Parathyroid adenoma (tissue), 2 donors: ENCODE measurements around the gene PLCG1.

Experiments
- H2AFZ ChIP-seq: fragments of 300-600 bp; sonication (generic); one replicate; pipeline ENCODE4 v1.7.0; 2017; ENCODE audit warnings: antibody characterized with exemption, mild to moderate bottlenecking
- H3K27ac ChIP-seq: fragments of 300-600 bp; sonication (generic); one replicate; pipeline ENCODE4 v1.7.0; 2017
- H3K27me3 ChIP-seq: fragments of 300-600 bp; sonication (generic); one replicate; pipeline ENCODE4 v1.7.0; 2017; ENCODE audit warnings: low read length; ENCODE audit not compliant: control insufficient read depth, insufficient read depth
- H3K36me3 ChIP-seq: fragments of 300-600 bp; sonication (generic); one replicate; pipeline ENCODE4 v1.7.0; 2017; ENCODE audit warnings: low read length; ENCODE audit not compliant: control insufficient read depth, insufficient read depth
- H3K4me1 ChIP-seq: fragments of 300-600 bp; sonication (generic); one replicate; pipeline ENCODE4 v1.7.0; 2017; ENCODE audit warnings: control low read depth
- H3K4me2 ChIP-seq: fragments of 300-600 bp; sonication (generic); one replicate; pipeline ENCODE4 v1.7.0; 2017; ENCODE audit warnings: low read length
- H3K4me3 ChIP-seq: fragments of 300-600 bp; sonication (generic); one replicate; pipeline ENCODE4 v1.7.0; 2017; ENCODE audit warnings: low read depth, low read length
- H3K79me2 ChIP-seq: fragments of 300-600 bp; sonication (generic); one replicate; pipeline ENCODE4 v1.7.0; 2017; ENCODE audit warnings: control low read depth
- H3K9ac ChIP-seq: fragments of 300-600 bp; sonication (generic); one replicate; pipeline ENCODE4 v1.7.0; 2017; ENCODE audit warnings: mild to moderate bottlenecking
- H3K9me3 ChIP-seq: fragments of 300-600 bp; sonication (generic); one replicate; pipeline ENCODE4 v1.7.0; 2017; ENCODE audit warnings: low read length; ENCODE audit not compliant: control insufficient read depth
- TF ChIP-seq, protein P1 (sequence below): fragments of 300-600 bp; sonication (generic); IDR thresholded peaks from one replicate; pipeline ENCODE4 v1.7.0; 2017; ENCODE audit warnings: antibody characterized with exemption, mild to moderate bottlenecking
- donor health status: primary hyperparathyroidism.

PLCG1 gene

DNA sequence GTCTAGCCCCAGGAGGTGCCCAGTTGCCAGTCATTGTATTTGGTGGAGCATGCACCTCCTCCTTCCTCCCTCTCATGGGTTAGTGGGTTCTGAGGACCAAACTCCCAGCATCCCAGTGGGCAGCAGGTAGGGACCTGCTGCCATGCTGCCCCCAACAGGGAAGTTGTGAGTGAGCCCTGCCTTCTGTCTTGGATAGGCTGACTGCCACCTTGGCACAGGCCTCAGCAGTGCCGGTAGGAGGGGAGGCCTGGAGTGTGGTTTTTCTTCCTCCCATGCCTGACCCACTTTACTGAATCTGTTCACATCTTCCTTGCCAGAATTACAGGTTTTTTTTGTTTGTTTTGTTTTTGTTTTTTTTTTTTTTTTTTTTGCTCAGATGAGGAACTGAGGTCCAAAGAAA, 24.5 kb downstream of the PLCG1 start:
- H3K79me2 ChIP-seq, result peaks cover 12% of the 10 kb centered on the region
- H3K9me3 ChIP-seq, result no peaks in the 10 kb centered on the region
- no peaks in the 10 kb centered on the region for H3K36me3 ChIP-seq
- H3K27ac ChIP-seq, result no peak overlapping the region
- H3K9ac ChIP-seq, result no peak overlapping the region
- no peaks in the 10 kb centered on the region for H3K27me3 ChIP-seq
- H3K4me2 ChIP-seq, result no peak overlapping the region
- peaks cover 23% of the 10 kb centered on the region for H3K4me1 ChIP-seq
- TF ChIP-seq, protein P1, sequence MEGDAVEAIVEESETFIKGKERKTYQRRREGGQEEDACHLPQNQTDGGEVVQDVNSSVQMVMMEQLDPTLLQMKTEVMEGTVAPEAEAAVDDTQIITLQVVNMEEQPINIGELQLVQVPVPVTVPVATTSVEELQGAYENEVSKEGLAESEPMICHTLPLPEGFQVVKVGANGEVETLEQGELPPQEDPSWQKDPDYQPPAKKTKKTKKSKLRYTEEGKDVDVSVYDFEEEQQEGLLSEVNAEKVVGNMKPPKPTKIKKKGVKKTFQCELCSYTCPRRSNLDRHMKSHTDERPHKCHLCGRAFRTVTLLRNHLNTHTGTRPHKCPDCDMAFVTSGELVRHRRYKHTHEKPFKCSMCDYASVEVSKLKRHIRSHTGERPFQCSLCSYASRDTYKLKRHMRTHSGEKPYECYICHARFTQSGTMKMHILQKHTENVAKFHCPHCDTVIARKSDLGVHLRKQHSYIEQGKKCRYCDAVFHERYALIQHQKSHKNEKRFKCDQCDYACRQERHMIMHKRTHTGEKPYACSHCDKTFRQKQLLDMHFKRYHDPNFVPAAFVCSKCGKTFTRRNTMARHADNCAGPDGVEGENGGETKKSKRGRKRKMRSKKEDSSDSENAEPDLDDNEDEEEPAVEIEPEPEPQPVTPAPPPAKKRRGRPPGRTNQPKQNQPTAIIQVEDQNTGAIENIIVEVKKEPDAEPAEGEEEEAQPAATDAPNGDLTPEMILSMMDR, result no peak
- no peak overlapping the region for H2AFZ ChIP-seq
- H3K4me3 ChIP-seq, result no peak overlapping the region

DNA sequence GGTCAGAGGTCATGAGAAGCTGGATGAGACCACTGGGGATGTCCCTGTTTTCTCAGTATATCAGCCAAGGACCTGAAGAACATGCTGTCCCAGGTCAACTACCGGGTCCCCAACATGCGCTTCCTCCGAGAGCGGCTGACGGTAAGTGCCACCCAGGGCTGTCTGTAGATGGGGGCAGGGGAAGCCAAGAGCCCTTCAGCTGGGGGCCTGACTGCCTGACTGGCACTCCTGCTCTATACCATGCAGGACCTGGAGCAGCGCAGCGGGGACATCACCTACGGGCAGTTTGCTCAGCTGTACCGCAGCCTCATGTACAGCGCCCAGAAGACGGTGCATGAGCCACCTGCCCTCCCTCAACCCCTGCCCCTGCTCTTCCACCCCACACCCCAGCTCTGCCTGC, 25.1 kb downstream of the PLCG1 start:
- Histone ChIP-seq H3K79me2 (peaks cover 12% of the 10 kb centered on the region), H3K9me3 (no peaks in the 10 kb centered on the region), H3K4me2 (no peak overlapping the region), H2AFZ (no peak overlapping the region), H3K9ac (no peak overlapping the region), H3K4me1 (peaks cover 22% of the 10 kb centered on the region), H3K4me3 (no peak overlapping the region), H3K36me3 (no peaks in the 10 kb centered on the region), H3K27me3 (no peaks in the 10 kb centered on the region), H3K27ac (no peak overlapping the region)
- TF ChIP-seq, protein P1, result no peak

DNA sequence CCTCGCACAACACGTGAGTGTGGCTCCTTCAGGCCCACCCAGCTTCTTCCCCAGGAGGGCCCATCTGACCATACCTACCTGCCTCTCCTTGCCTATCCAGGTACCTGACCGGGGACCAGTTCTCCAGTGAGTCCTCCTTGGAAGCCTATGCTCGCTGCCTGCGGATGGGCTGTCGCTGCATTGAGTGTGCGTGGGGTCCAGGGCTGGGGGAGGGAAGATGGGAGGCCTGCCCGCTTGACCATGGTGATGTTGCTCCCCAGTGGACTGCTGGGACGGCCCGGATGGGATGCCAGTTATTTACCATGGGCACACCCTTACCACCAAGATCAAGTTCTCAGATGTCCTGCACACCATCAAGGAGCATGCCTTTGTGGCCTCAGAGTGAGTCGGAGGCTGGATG, 26.5 kb downstream of the PLCG1 start:
- H2AFZ ChIP-seq, result no peak overlapping the region
- no peak overlapping the region for H3K4me3 ChIP-seq
- H3K27me3 ChIP-seq, result no peaks in the 10 kb centered on the region
- H3K79me2 ChIP-seq, result peaks cover 11% of the 10 kb centered on the region
- no peaks in the 10 kb centered on the region for H3K9me3 ChIP-seq
- no peak overlapping the region for H3K9ac ChIP-seq
- no peak overlapping the region for H3K27ac ChIP-seq
- no peak overlapping the region for H3K4me2 ChIP-seq
- TF ChIP-seq, protein P1, result no peak
- no peaks in the 10 kb centered on the region for H3K36me3 ChIP-seq
- peaks cover 17% of the 10 kb centered on the region for H3K4me1 ChIP-seq

DNA sequence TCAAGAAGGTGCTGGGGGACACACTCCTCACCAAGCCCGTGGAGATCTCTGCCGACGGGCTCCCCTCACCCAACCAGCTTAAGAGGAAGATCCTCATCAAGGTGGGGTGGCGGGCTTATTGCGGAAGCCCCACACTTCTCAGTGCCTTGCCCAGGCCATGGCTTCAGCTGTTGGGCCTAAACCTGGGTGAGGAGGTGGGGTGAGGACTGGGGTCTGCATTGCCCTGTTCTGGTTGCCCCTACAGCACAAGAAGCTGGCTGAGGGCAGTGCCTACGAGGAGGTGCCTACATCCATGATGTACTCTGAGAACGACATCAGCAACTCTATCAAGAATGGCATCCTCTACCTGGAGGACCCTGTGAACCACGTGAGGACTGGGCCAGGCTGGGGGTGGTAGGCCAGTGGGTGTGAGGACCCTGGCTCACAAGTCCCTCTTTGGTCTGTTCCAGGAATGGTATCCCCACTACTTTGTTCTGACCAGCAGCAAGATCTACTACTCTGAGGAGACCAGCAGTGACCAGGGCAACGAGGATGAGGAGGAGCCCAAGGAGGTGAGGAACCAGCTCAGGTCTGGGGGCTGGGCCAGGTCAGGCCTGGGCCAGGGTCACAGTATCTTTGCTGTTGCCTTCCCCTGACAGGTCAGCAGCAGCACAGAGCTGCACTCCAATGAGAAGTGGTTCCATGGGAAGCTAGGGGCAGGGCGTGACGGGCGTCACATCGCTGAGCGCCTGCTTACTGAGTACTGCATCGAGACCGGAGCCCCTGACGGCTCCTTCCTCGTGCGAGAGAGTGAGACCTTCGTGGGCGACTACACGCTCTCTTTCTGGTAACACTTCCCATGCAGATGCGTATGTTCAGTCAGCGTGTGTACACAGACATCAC, 27.9 kb downstream of the PLCG1 start:
- H3K4me3 ChIP-seq, result no peak overlapping the region
- no peak overlapping the region for H3K27ac ChIP-seq
- H2AFZ ChIP-seq, result no peak overlapping the region
- H3K27me3 ChIP-seq, result no peaks in the 10 kb centered on the region
- no peaks in the 10 kb centered on the region for H3K36me3 ChIP-seq
- H3K79me2 ChIP-seq, result peaks cover 8% of the 10 kb centered on the region
- no peak overlapping the region for H3K4me2 ChIP-seq
- H3K9me3 ChIP-seq, result no peaks in the 10 kb centered on the region
- peaks cover 4% of the 10 kb centered on the region for H3K4me1 ChIP-seq
- TF ChIP-seq, protein P1, result no peak
- no peak overlapping the region for H3K9ac ChIP-seq
